Neural progenitor cell (in vitro differentiated cells): ENCODE data around the gene ADAM23. TPM values are rescaled to one million over a fixed set of nuclear protein-coding genes. Genes with fewer than 3 reads are reported as not detected.

Experiments
- DNase-seq: peaks from one replicate; pipeline ENCODE4 v3.0.0-alpha.2; 2016; ENCODE audit warnings: low spot score
- H2AFZ ChIP-seq: fragments of 200-600 bp; sonication (generic); replicated peaks from 2 replicates; pipeline ENCODE4 v1.6.1; 2016; ENCODE audit warnings: antibody characterized with exemption
- H3F3A ChIP-seq: fragments of 200-600 bp; sonication (generic); 2 replicates; pipeline ENCODE4 v1.6.1; 2016; ENCODE audit warnings: antibody characterized with exemption, low read depth
- H3K27ac ChIP-seq: fragments of 200-600 bp; sonication (generic); 2 replicates; pipeline ENCODE4 v1.5.1; 2016; ENCODE audit warnings: mild to moderate bottlenecking
- H3K27me3 ChIP-seq: fragments of 200-600 bp; sonication (generic); 2 replicates; pipeline ENCODE4 v1.6.1; 2016; ENCODE audit warnings: mild to moderate bottlenecking, moderate library complexity
- H3K36me3 ChIP-seq: fragments of 200-600 bp; sonication (generic); 2 replicates; pipeline ENCODE4 v1.5.1; 2016
- H3K4me1 ChIP-seq: fragments of 200-600 bp; sonication (generic); 2 replicates; pipeline ENCODE4 v1.6.1; 2016; ENCODE audit warnings: mixed run types
- H3K4me2 ChIP-seq: fragments of 200-600 bp; sonication (generic); 2 replicates; pipeline ENCODE4 v1.6.1; 2016
- H3K4me3 ChIP-seq: fragments of 200-600 bp; sonication (generic); 2 replicates; pipeline ENCODE4 v1.5.1; 2016
- H3K79me2 ChIP-seq: fragments of 200-600 bp; sonication (generic); 2 replicates; pipeline ENCODE4 v1.6.1; 2016; ENCODE audit warnings: low read depth
- H3K9ac ChIP-seq: fragments of 200-600 bp; sonication (generic); 2 replicates; pipeline ENCODE4 v1.6.1; 2016
- H3K9me3 ChIP-seq: fragments of 200-600 bp; sonication (generic); 2 replicates; pipeline ENCODE4 v1.5.1; 2016; ENCODE audit warnings: low read depth
- H4K20me1 ChIP-seq: fragments of 200-600 bp; sonication (generic); 2 replicates; pipeline ENCODE4 v1.6.1; 2016; ENCODE audit warnings: low read depth
- H3K27ac Mint-ChIP-seq: 3 replicates; pipeline ENCODE4 v1.8.0; 2021; ENCODE audit warnings: mixed read lengths
- H3K27me3 Mint-ChIP-seq: 2 replicates; pipeline ENCODE4 v1.8.0; 2022; ENCODE audit warnings: low read depth, mild to moderate bottlenecking, inconsistent platforms, moderate library complexity, mixed read lengths; ENCODE audit not compliant: insufficient read depth
- H3K36me3 Mint-ChIP-seq: 3 replicates; pipeline ENCODE4 v1.8.0; 2021; ENCODE audit warnings: mixed read lengths
- H3K4me1 Mint-ChIP-seq: 3 replicates; pipeline ENCODE4 v1.8.0; 2021; ENCODE audit warnings: mixed read lengths
- H3K4me3 Mint-ChIP-seq: 3 replicates; pipeline ENCODE4 v1.8.0; 2021; ENCODE audit warnings: mild to moderate bottlenecking, moderate library complexity, mixed read lengths
- H3K9me3 Mint-ChIP-seq: 3 replicates; pipeline ENCODE4 v1.8.0; 2020; ENCODE audit warnings: mixed read lengths
- EZH2 ChIP-seq: fragments of 200-600 bp; sonication (generic); IDR thresholded peaks from 2 replicates; pipeline ENCODE4 v1.6.1; 2017; ENCODE audit warnings: antibody characterized with exemption, mild to moderate bottlenecking, moderate library complexity
- EZH2phosphoT487 ChIP-seq: fragments of 200-600 bp; sonication (generic); IDR thresholded peaks from 2 replicates; pipeline ENCODE4 v1.6.1; 2017; ENCODE audit warnings: antibody characterized with exemption
- total RNA-seq: library from RNA; depleted of rRNA; stranded (reverse); fragments of >200 nt; gene quantifications from 2 replicates; pipeline ENCODE4 v1.2.3, GENCODE V29; 2015; ENCODE audit warnings: low replicate concordance
- TF ChIP-seq, protein P1 (sequence below): fragments of 200-600 bp; sonication (generic); IDR thresholded peaks from 2 replicates; pipeline ENCODE4 v1.5.1; 2017; ENCODE audit warnings: antibody characterized with exemption, mild to moderate bottlenecking

The ADAM23 gene
- total RNA-seq, 1 donor from 2014 or later, result 17.2 TPM

DNA sequence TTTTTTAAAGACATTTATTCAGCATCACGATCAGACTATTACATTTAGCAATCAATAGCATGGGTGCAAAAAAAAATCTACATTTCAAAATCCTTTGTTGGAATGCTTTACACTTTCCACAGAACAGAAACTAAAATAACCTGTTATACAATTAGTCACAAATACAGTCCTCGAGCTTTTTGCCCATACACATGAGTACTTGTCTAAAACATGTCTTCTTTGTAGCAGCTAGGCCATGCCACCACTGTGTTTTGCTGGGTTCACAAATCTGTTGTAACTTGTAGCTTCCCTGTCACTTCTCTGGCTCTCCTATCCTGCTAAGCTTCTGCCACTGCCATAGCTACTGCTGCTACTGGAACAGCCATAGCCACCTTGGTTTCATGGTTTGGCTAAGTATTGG is 24.4 kb upstream of the ADAM23 start:
- TF ChIP-seq, protein P1, sequence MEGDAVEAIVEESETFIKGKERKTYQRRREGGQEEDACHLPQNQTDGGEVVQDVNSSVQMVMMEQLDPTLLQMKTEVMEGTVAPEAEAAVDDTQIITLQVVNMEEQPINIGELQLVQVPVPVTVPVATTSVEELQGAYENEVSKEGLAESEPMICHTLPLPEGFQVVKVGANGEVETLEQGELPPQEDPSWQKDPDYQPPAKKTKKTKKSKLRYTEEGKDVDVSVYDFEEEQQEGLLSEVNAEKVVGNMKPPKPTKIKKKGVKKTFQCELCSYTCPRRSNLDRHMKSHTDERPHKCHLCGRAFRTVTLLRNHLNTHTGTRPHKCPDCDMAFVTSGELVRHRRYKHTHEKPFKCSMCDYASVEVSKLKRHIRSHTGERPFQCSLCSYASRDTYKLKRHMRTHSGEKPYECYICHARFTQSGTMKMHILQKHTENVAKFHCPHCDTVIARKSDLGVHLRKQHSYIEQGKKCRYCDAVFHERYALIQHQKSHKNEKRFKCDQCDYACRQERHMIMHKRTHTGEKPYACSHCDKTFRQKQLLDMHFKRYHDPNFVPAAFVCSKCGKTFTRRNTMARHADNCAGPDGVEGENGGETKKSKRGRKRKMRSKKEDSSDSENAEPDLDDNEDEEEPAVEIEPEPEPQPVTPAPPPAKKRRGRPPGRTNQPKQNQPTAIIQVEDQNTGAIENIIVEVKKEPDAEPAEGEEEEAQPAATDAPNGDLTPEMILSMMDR, result no peak
- no peak for TF ChIP-seq EZH2phosphoT487
- TF ChIP-seq EZH2, result no peak
- H3K36me3 Mint-ChIP-seq, result no peaks in the 10 kb centered on the region
- H2AFZ ChIP-seq, result no peak overlapping the region

GRCh38 chr2:206420721-206421120 is 22.6 kb upstream of the ADAM23 start:
- H3K4me1 ChIP-seq, result no peaks in the 10 kb centered on the region
- H3K4me2 ChIP-seq, result no peak overlapping the region
- Mint-ChIP-seq H3K36me3 (no peaks in the 10 kb centered on the region), H3K4me1 (no peaks in the 10 kb centered on the region), H3K9me3 (peaks cover 10% of the 10 kb centered on the region), H3K27ac (no peak overlapping the region), H3K4me3 (no peak overlapping the region), H3K27me3 (no peaks in the 10 kb centered on the region)
- TF ChIP-seq, protein P1, result no peak
- TF ChIP-seq EZH2phosphoT487 (no peak), EZH2 (no peak)
- H3K9me3 ChIP-seq, result no peaks in the 10 kb centered on the region
- H3F3A ChIP-seq, result no peaks in the 10 kb centered on the region
- no peak overlapping the region for H3K9ac ChIP-seq
- no peak for DNase-seq
- no peak overlapping the region for H3K4me3 ChIP-seq
- H3K27ac ChIP-seq, result no peak overlapping the region
- no peaks in the 10 kb centered on the region for H4K20me1 ChIP-seq
- H2AFZ ChIP-seq, result no peak overlapping the region
- H3K27me3 ChIP-seq, result no peaks in the 10 kb centered on the region
- H3K79me2 ChIP-seq, result no peaks in the 10 kb centered on the region
- H3K36me3 ChIP-seq, result no peaks in the 10 kb centered on the region

More for the DNA sequence above, 24.4 kb upstream of the ADAM23 start:
- no peak overlapping the region for H3K27ac Mint-ChIP-seq
- Histone ChIP-seq H3K4me2 (no peak overlapping the region), H3K36me3 (no peaks in the 10 kb centered on the region), H3K27me3 (no peaks in the 10 kb centered on the region), H3K4me1 (no peaks in the 10 kb centered on the region), H3K27ac (no peak overlapping the region), H3K79me2 (no peaks in the 10 kb centered on the region), H3F3A (no peaks in the 10 kb centered on the region), H3K9ac (no peak overlapping the region), H3K9me3 (no peaks in the 10 kb centered on the region), H3K4me3 (no peak overlapping the region), H4K20me1 (no peaks in the 10 kb centered on the region)
- H3K27me3 Mint-ChIP-seq, result no peaks in the 10 kb centered on the region
- no peak overlapping the region for H3K4me3 Mint-ChIP-seq
- no peaks in the 10 kb centered on the region for H3K4me1 Mint-ChIP-seq
- H3K9me3 Mint-ChIP-seq, result peaks cover 10% of the 10 kb centered on the region
- no peak for DNase-seq

DNA sequence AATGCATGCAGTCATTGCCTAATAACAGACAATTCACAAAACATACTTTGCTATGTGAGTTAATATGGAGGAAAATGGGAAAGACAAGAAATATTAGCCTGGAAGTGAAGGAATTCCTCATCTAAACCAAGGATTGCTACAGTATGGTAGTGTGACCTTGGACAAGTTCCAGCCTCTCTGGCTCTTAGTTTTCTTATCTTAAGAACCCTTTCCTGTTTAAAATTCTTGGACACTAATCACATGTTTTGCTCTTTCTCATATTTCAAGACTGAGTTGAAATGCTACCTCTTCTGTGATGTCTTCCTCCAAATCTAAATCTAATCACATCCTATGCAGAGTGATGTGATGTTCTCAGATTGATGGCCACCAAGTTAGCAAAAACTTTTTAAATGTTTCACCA is 20.8 kb upstream of the ADAM23 start:
- Histone ChIP-seq H3K27me3 (no peaks in the 10 kb centered on the region), H3K27ac (no peak overlapping the region), H3K4me3 (no peak overlapping the region), H3K79me2 (no peaks in the 10 kb centered on the region), H3K4me1 (no peaks in the 10 kb centered on the region), H3K9me3 (no peaks in the 10 kb centered on the region), H4K20me1 (no peaks in the 10 kb centered on the region), H3K36me3 (no peaks in the 10 kb centered on the region), H3K9ac (no peak overlapping the region), H3F3A (no peaks in the 10 kb centered on the region), H2AFZ (no peak overlapping the region), H3K4me2 (no peak overlapping the region)
- H3K27ac Mint-ChIP-seq, result no peak overlapping the region
- peaks cover 8% of the 10 kb centered on the region for H3K9me3 Mint-ChIP-seq
- H3K27me3 Mint-ChIP-seq, result no peaks in the 10 kb centered on the region
- no peak overlapping the region for H3K4me3 Mint-ChIP-seq
- no peaks in the 10 kb centered on the region for H3K4me1 Mint-ChIP-seq
- H3K36me3 Mint-ChIP-seq, result no peaks in the 10 kb centered on the region
- TF ChIP-seq, protein P1, result no peak
- TF ChIP-seq EZH2 (no peak), EZH2phosphoT487 (no peak)
- DNase-seq, result no peak
